GM12878 (cell line): ENCODE data around the gene PGA4. TPM values are rescaled to one million over a fixed set of nuclear protein-coding genes. Genes with fewer than 3 reads are reported as not detected.

Experiments
- ATAC-seq: fragments of 200-7000 bp; cut with Tn5 transposase; 3 replicates; pipeline ENCODE4 v1.9.1; 2020; ENCODE audit warnings: mild to moderate bottlenecking, moderate library complexity
- BruUV-seq: library from RNA; stranded (reverse); fragments of 400-500 nt; replicated peaks from 2 replicates; lab custom pipeline; 2021; lab: Mats Ljungman, UMichigan
- CTCF ChIA-PET: fragments of 300-600 bp; sonication (Branson Sonifier 250); formaldehyde crosslinking; extraction: SDS; loops from one replicate; lab custom pipeline; 2021; ENCODE audit warnings: inconsistent platforms; lab: Yijun Ruan, JAX
- POLR2A ChIA-PET: fragments of 350-600 bp; formaldehyde crosslinking; extraction: SDS; loops from one replicate; lab custom pipeline; 2021; ENCODE audit warnings: inconsistent platforms; lab: Charles Lee
- RAD21 ChIA-PET: fragments of 300-600 bp; sonication (Branson Sonifier 250); formaldehyde crosslinking; loops from one replicate; lab custom pipeline; 2023; ENCODE audit warnings: antibody characterized with exemption; ENCODE audit not compliant: unreplicated experiment; lab: Charles Lee
- SMC1A ChIA-PET: fragments of 300-600 bp; sonication (Branson Sonifier 250); formaldehyde crosslinking; loops from one replicate; lab custom pipeline; 2023; ENCODE audit not compliant: unreplicated experiment, uncharacterized antibody; lab: Charles Lee
- DNase-seq: peaks from one replicate; pipeline ENCODE4 v3.0.0-alpha.2; 2011; ENCODE audit warnings: low read depth, low spot score
- FAIRE-seq: peaks from 3 replicates; lab custom pipeline; 2011; peaks lifted over from hg19 to GRCh38; lab: Jason Lieb, UNC
- H2AFZ ChIP-seq: 2 replicates; pipeline ENCODE4 v1.6.0; 2011; ENCODE audit warnings: low read depth, low read length, control low read depth; ENCODE audit not compliant: control insufficient read depth
- H3K27ac ChIP-seq: 2 replicates; pipeline ENCODE4 v1.5.1; 2011; ENCODE audit warnings: control low read depth; ENCODE audit not compliant: control insufficient read depth, insufficient read depth
- H3K27me3 ChIP-seq, 2 experiments: replicated peaks in 1 of 2; 2 replicates each; pipeline versions ENCODE4 v1.6.0 to v1.6.1; 2011; ENCODE audit warnings: low read length in 1 of 2; ENCODE audit not compliant: control insufficient read depth in 2 of 2, insufficient read depth in 2 of 2
- H3K36me3 ChIP-seq, 2 experiments: 2 replicates each; pipeline ENCODE4 v1.5.1; 2011; ENCODE audit warnings: low read length in 1 of 2; ENCODE audit not compliant: control insufficient read depth in 2 of 2, insufficient read depth in 2 of 2
- H3K4me1 ChIP-seq: 2 replicates; pipeline ENCODE4 v1.6.1; 2011; ENCODE audit warnings: mild to moderate bottlenecking, low read length, moderate library complexity, mixed read lengths; ENCODE audit not compliant: control insufficient read depth, insufficient read depth
- H3K4me2 ChIP-seq: 2 replicates; pipeline ENCODE4 v1.6.0; 2011; ENCODE audit warnings: control low read depth; ENCODE audit not compliant: control insufficient read depth, insufficient read depth
- H3K4me3 ChIP-seq: fragments of 200-600 bp; sonication (generic); 2 replicates; pipeline ENCODE4 v1.5.1; 2016
- H3K79me2 ChIP-seq: 2 replicates; pipeline ENCODE4 v1.6.0; 2011; ENCODE audit warnings: low read length; ENCODE audit not compliant: control insufficient read depth, insufficient read depth
- H3K9ac ChIP-seq: 2 replicates; pipeline ENCODE4 v1.8.0; 2011; ENCODE audit warnings: low read length, control low read depth, mixed read lengths; ENCODE audit not compliant: control insufficient read depth, insufficient read depth
- H3K9me3 ChIP-seq: replicated peaks from 3 replicates; pipeline ENCODE4 v1.5.1; 2011; ENCODE audit warnings: mild to moderate bottlenecking, low read length; ENCODE audit not compliant: control insufficient read depth, insufficient read depth
- H4K20me1 ChIP-seq: 2 replicates; pipeline ENCODE4 v1.6.0; 2011; ENCODE audit not compliant: control insufficient read depth, insufficient read depth
- ASH2L ChIP-seq: fragments of 300-600, 200-600 bp; sonication (generic); IDR thresholded peaks from 2 replicates; pipeline ENCODE4 v1.6.1; 2017; ENCODE audit warnings: low read depth, mild to moderate bottlenecking, borderline replicate concordance
- ATF7 ChIP-seq: fragments of 450-650 bp; IDR thresholded peaks from 2 replicates; pipeline ENCODE4 v1.6.1; 2016; ENCODE audit warnings: low read depth, mild to moderate bottlenecking
- CBX5 ChIP-seq: sonication (generic); IDR thresholded peaks from 2 replicates; pipeline ENCODE4 v1.6.1; 2016; ENCODE audit warnings: low read depth, moderate library complexity, mild to moderate bottlenecking, inconsistent platforms
- IRF4 ChIP-seq: IDR thresholded peaks from 2 replicates; pipeline ENCODE4 v1.6.1; 2011; ENCODE audit warnings: low read depth, low read length
- RB1 ChIP-seq: fragments of 450-650 bp; formaldehyde crosslinking; IDR thresholded peaks from 2 replicates; pipeline ENCODE4 v1.6.1; 2017; ENCODE audit warnings: mild to moderate bottlenecking, borderline replicate concordance
- RUNX3 ChIP-seq: IDR thresholded peaks from 2 replicates; pipeline ENCODE4 v1.6.1; 2012; ENCODE audit warnings: low read length, inconsistent platforms
- WGBS: methylation state at CpG from one replicate; pipeline ENCODE4 v1.1.6; 2016; ENCODE audit warnings: low lambda C conversion rate; ENCODE audit not compliant: insufficient replicate concordance, insufficient coverage; ENCODE audit errors: missing lambda C conversion rate; 5-methylcytosine and 5-hydroxymethylcytosine counted together
- in situ Hi-C: fragments of 300-500 bp; cut with MboI; formaldehyde crosslinking; loops from 9 replicates; pipeline ENCODE4 v1.14.3; 2018; ENCODE audit warnings: mixed read lengths
- intact Hi-C: fragments of 100-400 bp; cut with micrococcal nuclease; formaldehyde crosslinking; loops from one replicate; pipeline ENCODE4 v1.14.2; 2022; ENCODE audit not compliant: unreplicated experiment
- polyA plus RNA-seq, 11 experiments: library from polyadenylated mRNA; depleted of rRNA in 4 of 11; unstranded in 6 of 11; stranded (reverse) in 5 of 11; fragments of >200 nt; fragmentation: Nextera tagmentation in 4 of 11; fragmentation: Illumina TruSeq in 1 of 11; extraction: Ambion mirVana in 4 of 11; extraction: Trizol in 1 of 11; gene quantifications; 1 replicate in 1 of 11; 2 replicates in 10 of 11; pipeline versions ENCODE4 v1.2.1 to v1.2.3, GENCODE V29; 2011 to 2016; ENCODE audit warnings: inconsistent platforms in 2 of 11, missing spikeins in 2 of 11, low read depth in 1 of 11
- total RNA-seq, 4 experiments: library from RNA; depleted of rRNA in 3 of 4; stranded (reverse); fragments of >200 nt in 3 of 4; fragmentation: Illumina TruSeq in 1 of 4; extraction: Trizol in 1 of 4; gene quantifications; 2 replicates each; pipeline versions ENCODE4 v1.2.1 to v1.2.3, GENCODE V29; 2013 to 2021
- TF ChIP-seq, protein P1 (sequence below): fragments of 450-650 bp; IDR thresholded peaks from 2 replicates; pipeline ENCODE4 v1.6.1; 2016; ENCODE audit warnings: mild to moderate bottlenecking
- TF ChIP-seq, protein P2 (sequence below): fragments of 450-650 bp; IDR thresholded peaks from 2 replicates; pipeline ENCODE4 v1.6.1; 2018; ENCODE audit warnings: borderline replicate concordance, mild to moderate bottlenecking; ENCODE audit not compliant: partially characterized antibody
- TF ChIP-seq, protein P3 (sequence below): IDR thresholded peaks from 2 replicates; pipeline ENCODE4 v1.6.1; 2011; ENCODE audit warnings: borderline replicate concordance, low read depth, mild to moderate bottlenecking, moderate library complexity, low read length; ENCODE audit not compliant: insufficient read depth, poor library complexity, severe bottlenecking

The PGA4 gene
- total and polyA plus RNA-seq, 10 of the 15 experiments (the other 5 are each of a cell fraction or from before 2014, with no cell fraction given), result not detected

DNA sequence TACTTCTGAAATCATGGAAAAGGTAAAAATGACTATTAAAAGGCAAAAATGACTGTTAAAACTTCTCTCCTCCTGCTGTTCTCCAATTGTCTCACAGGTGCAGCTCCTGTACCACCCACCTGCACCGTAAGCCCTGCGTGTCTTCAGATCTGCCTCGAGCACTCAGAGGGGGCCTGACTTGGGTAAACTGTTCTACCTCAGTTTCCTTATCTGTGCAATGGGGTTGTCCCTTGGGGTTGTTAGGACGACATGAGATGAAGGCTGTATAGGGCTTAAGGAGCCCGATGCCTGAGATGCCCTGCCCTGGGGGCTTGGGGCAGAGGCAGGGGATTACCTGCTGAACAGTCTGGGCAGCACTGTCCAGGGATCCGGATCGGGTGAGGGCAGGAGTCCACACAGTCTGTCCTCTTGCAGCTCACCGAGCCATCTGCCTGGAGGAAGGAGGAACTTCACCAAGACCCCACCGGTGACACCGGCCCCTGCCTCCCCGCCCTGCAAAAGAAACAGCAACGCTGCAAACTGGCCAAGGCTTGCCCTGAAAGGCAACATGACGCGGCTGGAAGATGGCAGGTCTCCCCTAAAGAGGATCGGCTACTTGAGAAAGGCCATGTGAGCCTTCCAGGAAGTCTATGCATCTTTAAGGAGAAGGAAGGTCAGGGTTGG lies 46.6 kb downstream of the PGA4 start:
- ChIA-PET CTCF (no interaction called here), POLR2A (no interaction called here), RAD21 (no interaction called here), SMC1A (no interaction called here)
- WGBS, result 71% methylated on average over 15 of the region's 15 CpGs
- Histone ChIP-seq H3K36me3 (no peaks in the 10 kb centered on the region; a peak in 1 of 4 replicates), H3K4me2 (no peak overlapping the region), H3K4me1 (no peaks in the 10 kb centered on the region), H4K20me1 (no peaks in the 10 kb centered on the region), H2AFZ (no peak overlapping the region), H3K27ac (no peak overlapping the region), H3K79me2 (no peaks in the 10 kb centered on the region), H3K27me3 (no peaks in the 10 kb centered on the region)
- DNase-seq, result no peak
- no peak for ATAC-seq
- intact Hi-C loops, result no loop called here
- no peak for FAIRE-seq
- in situ Hi-C loops, result loop anchor here (5.0 kb wide), 1 partner anchor 76 kb away; no protein-coding TSS in a partner anchor
- no TSS peak for BruUV-seq
- TF ChIP-seq ASH2L, result no peak
- TF ChIP-seq RB1, result no peak
- TF ChIP-seq IRF4, result no peak
- TF ChIP-seq, all 136 proteins: peak for 0
- H3K9me3 ChIP-seq, result no peaks in the 10 kb centered on the region
- no peak overlapping the region for H3K9ac ChIP-seq
- no peak overlapping the region for H3K4me3 ChIP-seq

DNA sequence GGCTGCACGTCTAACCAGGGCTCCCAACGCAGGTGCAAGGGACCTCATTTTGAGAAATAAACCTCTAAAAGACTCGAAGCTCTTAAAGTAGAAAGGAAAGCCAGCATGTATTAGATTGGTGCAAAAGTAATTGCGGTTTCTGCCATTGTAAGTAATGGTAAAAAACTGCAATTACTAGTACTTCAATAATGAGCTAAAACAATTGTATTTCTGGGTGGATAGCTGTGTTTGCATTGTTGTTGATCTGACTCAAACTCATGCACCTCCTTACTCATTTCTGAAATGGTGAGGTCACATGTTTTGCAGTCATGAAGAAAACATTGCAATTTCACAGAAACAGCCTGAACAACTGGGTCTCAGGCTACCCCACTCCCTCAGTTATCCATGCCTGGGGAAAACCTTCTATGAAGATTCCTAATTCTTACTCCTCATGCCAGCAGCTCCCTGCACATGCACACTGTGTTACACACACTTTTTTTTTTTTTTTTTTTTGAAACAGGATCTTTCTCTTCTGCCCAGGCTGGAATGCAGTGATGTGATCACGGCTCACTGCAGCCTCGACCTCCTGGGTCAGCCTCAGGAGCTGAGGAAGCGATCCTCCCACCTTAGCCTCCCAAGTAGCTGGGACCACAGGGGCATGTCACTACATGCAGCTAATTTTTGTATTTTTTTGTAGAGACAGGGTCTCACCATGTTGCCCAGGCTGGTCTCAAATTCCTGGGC lies 48.4 kb downstream of the PGA4 start:
- ChIA-PET POLR2A (no interaction called here), RAD21 (interaction anchor here (0.9 kb wide), 1 partner anchor 19 kb away, joined by 4 read pairs; no protein-coding TSS in a partner anchor), CTCF (interaction anchor here (0.5 to 1.5 kb wide), 7 partner anchors 16 to 371 kb away, joined by 3 to 4 read pairs (median 3); partner anchors contain the start of gene VWCE), SMC1A (interaction anchor here (0.9 to 1.3 kb wide), 2 partner anchors 16 to 449 kb away, joined by 3 to 4 read pairs; no protein-coding TSS in a partner anchor)
- ATAC-seq, result peak; percentile 48
- Histone ChIP-seq H3K4me1 (no peaks in the 10 kb centered on the region), H3K9me3 (no peaks in the 10 kb centered on the region), H4K20me1 (no peaks in the 10 kb centered on the region), H3K9ac (no peak overlapping the region), H3K4me2 (peak overlapping the region; percentile 25; the same call in 1 of the 2 replicates), H3K27ac (no peak overlapping the region), H3K79me2 (no peaks in the 10 kb centered on the region), H3K36me3 (no peaks in the 10 kb centered on the region), H2AFZ (no peak overlapping the region), H3K27me3 (no peaks in the 10 kb centered on the region), H3K4me3 (no peak overlapping the region)
- no peak for FAIRE-seq
- BruUV-seq, result no TSS peak
- intact Hi-C loops, result no loop called here
- 23% methylated on average over 7 of the region's 7 CpGs for WGBS
- in situ Hi-C loops, result no loop called here
- no peak for DNase-seq
- TF ChIP-seq, protein P1, sequence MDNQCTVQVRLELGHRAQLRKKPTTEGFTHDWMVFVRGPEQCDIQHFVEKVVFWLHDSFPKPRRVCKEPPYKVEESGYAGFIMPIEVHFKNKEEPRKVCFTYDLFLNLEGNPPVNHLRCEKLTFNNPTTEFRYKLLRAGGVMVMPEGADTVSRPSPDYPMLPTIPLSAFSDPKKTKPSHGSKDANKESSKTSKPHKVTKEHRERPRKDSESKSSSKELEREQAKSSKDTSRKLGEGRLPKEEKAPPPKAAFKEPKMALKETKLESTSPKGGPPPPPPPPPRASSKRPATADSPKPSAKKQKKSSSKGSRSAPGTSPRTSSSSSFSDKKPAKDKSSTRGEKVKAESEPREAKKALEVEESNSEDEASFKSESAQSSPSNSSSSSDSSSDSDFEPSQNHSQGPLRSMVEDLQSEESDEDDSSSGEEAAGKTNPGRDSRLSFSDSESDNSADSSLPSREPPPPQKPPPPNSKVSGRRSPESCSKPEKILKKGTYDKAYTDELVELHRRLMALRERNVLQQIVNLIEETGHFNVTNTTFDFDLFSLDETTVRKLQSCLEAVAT, result no peak
- TF ChIP-seq IRF4, result peak; percentile 81; the same call in 1 of the 2 replicates
- 0 out of 2 replicates have a peak, but pooled peaks have one; percentile 48 for TF ChIP-seq ATF7
- TF ChIP-seq CBX5, result no peak
- TF ChIP-seq RUNX3, result peak; percentile 15; the same call in 1 of the 2 replicates
- TF ChIP-seq, protein P2, sequence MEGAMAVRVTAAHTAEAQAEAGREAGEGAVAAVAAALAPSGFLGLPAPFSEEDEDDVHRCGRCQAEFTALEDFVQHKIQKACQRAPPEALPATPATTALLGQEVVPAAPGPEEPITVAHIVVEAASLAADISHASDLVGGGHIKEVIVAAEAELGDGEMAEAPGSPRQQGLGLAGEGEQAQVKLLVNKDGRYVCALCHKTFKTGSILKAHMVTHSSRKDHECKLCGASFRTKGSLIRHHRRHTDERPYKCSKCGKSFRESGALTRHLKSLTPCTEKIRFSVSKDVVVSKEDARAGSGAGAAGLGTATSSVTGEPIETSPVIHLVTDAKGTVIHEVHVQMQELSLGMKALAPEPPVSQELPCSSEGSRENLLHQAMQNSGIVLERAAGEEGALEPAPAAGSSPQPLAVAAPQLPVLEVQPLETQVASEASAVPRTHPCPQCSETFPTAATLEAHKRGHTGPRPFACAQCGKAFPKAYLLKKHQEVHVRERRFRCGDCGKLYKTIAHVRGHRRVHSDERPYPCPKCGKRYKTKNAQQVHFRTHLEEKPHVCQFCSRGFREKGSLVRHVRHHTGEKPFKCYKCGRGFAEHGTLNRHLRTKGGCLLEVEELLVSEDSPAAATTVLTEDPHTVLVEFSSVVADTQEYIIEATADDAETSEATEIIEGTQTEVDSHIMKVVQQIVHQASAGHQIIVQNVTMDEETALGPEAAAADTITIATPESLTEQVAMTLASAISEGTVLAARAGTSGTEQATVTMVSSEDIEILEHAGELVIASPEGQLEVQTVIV, result no peak
- TF ChIP-seq, protein P3, sequence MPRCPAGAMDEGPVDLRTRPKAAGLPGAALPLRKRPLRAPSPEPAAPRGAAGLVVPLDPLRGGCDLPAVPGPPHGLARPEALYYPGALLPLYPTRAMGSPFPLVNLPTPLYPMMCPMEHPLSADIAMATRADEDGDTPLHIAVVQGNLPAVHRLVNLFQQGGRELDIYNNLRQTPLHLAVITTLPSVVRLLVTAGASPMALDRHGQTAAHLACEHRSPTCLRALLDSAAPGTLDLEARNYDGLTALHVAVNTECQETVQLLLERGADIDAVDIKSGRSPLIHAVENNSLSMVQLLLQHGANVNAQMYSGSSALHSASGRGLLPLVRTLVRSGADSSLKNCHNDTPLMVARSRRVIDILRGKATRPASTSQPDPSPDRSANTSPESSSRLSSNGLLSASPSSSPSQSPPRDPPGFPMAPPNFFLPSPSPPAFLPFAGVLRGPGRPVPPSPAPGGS, result peak; percentile 67
